ENCODE data around the gene ANKRD29. TPM values are rescaled to one million over a fixed set of nuclear protein-coding genes. Genes with fewer than 3 reads are reported as not detected.

ANKRD29 gene
- total RNA-seq, 1 experiment from 2014 or later = 8.2 TPM

DNA sequence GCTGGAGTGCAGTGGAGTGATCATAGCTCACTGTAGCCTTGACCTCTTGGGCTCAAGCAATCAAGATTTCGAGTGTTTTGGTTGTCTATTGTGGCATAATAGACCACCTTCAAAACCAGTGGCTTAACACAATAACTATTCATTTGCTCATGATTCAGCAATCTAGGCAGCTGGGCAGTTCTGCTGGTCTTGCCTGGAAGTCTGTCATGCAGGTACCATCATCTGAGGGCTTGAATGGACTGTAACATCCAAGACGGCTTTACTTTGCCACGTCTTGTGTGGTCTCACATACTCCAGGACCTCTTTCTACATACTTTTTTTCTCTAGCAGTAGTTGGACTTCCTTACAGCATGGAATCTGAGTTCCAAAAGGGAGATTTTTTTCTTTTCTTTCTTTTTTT is 13.2 kb upstream of the ANKRD29 start:
- no peaks in the 10 kb centered on the region for H3K27me3 Mint-ChIP-seq (ENCODE audit: insufficient read depth, unreplicated experiment)
- H3K9me3 Mint-ChIP-seq (ENCODE audit: unreplicated experiment) = no peaks in the 10 kb centered on the region
- no peaks in the 10 kb centered on the region for H3K9me3 ChIP-seq
- DNase-seq = no peak
- intact Hi-C loops (cut with micrococcal nuclease; ENCODE audit: unreplicated experiment) = no loop called here
- H3K27ac Mint-ChIP-seq (ENCODE audit: unreplicated experiment) = no peak overlapping the region
- H3K36me3 ChIP-seq (ENCODE audit: control insufficient read depth, insufficient read depth, low read length) = no peaks in the 10 kb centered on the region
- H3K4me3 Mint-ChIP-seq (ENCODE audit: unreplicated experiment) = no peak overlapping the region
- H3K4me3 ChIP-seq (ENCODE audit: low read depth, low read length) = no peak overlapping the region
- H3K4me1 ChIP-seq = no peaks in the 10 kb centered on the region
- H3K36me3 Mint-ChIP-seq (ENCODE audit: insufficient read depth, unreplicated experiment) = no peaks in the 10 kb centered on the region
- ChIA-PET CTCF (no interaction called here), POLR2A (no interaction called here)
- no TSS peak for BruUV-seq (replicated peaks)
- TF ChIP-seq, protein P1, sequence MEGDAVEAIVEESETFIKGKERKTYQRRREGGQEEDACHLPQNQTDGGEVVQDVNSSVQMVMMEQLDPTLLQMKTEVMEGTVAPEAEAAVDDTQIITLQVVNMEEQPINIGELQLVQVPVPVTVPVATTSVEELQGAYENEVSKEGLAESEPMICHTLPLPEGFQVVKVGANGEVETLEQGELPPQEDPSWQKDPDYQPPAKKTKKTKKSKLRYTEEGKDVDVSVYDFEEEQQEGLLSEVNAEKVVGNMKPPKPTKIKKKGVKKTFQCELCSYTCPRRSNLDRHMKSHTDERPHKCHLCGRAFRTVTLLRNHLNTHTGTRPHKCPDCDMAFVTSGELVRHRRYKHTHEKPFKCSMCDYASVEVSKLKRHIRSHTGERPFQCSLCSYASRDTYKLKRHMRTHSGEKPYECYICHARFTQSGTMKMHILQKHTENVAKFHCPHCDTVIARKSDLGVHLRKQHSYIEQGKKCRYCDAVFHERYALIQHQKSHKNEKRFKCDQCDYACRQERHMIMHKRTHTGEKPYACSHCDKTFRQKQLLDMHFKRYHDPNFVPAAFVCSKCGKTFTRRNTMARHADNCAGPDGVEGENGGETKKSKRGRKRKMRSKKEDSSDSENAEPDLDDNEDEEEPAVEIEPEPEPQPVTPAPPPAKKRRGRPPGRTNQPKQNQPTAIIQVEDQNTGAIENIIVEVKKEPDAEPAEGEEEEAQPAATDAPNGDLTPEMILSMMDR (IDR thresholded peaks at IDR 0.05; ENCODE audit: insufficient read depth in 1 of 2, low read depth in 1 of 2, low read length in 1 of 2, severe bottlenecking in 1 of 2, unreplicated experiment in 1 of 2) = no peak
- no peaks in the 10 kb centered on the region for H3K4me1 Mint-ChIP-seq (ENCODE audit: low read depth, unreplicated experiment)
- no peaks in the 10 kb centered on the region for H3K27me3 ChIP-seq (replicated peaks; ENCODE audit: control insufficient read depth, insufficient read depth, low read length)

DNA sequence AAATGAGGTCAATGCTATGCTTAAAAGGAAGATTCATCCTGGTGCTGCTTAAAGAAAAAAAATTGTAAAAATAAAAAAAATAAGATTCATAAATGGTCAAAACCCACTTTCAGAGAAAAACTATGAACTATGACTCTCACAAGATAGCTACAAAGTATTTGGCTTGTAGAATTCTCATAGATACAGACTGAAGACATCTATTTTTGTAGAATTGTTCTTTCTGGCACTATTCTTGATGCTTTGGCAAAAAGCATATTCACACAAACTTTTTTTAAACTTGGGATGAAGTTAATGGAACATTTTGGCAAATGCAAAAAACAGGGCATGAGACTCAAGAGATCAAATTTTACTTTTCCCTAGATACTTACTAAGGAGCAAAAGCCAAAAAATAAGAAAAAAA is 12.5 kb upstream of the ANKRD29 start:
- no peak for DNase-seq
- Histone ChIP-seq H3K4me1 (no peaks in the 10 kb centered on the region), H3K27me3 (replicated peaks; ENCODE audit: control insufficient read depth, insufficient read depth, low read length) (no peaks in the 10 kb centered on the region), H3K9me3 (no peaks in the 10 kb centered on the region), H3K4me3 (ENCODE audit: low read depth, low read length) (no peak overlapping the region), H3K36me3 (ENCODE audit: control insufficient read depth, insufficient read depth, low read length) (no peaks in the 10 kb centered on the region)
- Mint-ChIP-seq H3K4me1 (ENCODE audit: low read depth, unreplicated experiment) (no peaks in the 10 kb centered on the region), H3K27ac (ENCODE audit: unreplicated experiment) (no peak overlapping the region), H3K27me3 (ENCODE audit: insufficient read depth, unreplicated experiment) (no peaks in the 10 kb centered on the region), H3K36me3 (ENCODE audit: insufficient read depth, unreplicated experiment) (no peaks in the 10 kb centered on the region), H3K9me3 (ENCODE audit: unreplicated experiment) (no peaks in the 10 kb centered on the region), H3K4me3 (ENCODE audit: unreplicated experiment) (no peak overlapping the region)
- ChIA-PET CTCF (no interaction called here), POLR2A (no interaction called here)
- intact Hi-C loops (cut with micrococcal nuclease; ENCODE audit: unreplicated experiment) = no loop called here
- BruUV-seq (replicated peaks) = no TSS peak
- TF ChIP-seq, protein P1 (IDR thresholded peaks at IDR 0.05; ENCODE audit: insufficient read depth in 1 of 2, low read depth in 1 of 2, low read length in 1 of 2, severe bottlenecking in 1 of 2, unreplicated experiment in 1 of 2) = no peak

DNA sequence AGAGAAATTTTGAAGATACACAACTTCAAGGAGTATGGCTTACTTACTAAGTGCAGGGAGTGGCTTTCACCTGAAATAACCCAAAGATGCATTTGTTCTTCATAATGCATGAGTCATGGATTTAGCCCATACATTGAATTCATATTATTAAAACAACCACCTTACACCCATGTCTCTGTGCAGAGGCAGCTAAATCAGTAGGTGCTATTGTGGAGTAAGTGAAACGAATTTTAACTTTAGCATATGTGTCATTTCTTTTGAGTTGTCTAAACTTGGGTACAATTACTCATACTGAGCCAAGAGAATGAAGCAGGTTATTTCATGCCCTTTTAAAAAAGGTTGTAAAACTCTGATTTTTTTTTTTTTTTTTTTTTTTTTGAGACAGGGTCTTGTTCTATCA is 11.0 kb upstream of the ANKRD29 start:
- H3K4me3 ChIP-seq (ENCODE audit: low read depth, low read length) = no peak overlapping the region
- H3K36me3 Mint-ChIP-seq (ENCODE audit: insufficient read depth, unreplicated experiment) = no peaks in the 10 kb centered on the region
- no peaks in the 10 kb centered on the region for H3K9me3 Mint-ChIP-seq (ENCODE audit: unreplicated experiment)
- no peaks in the 10 kb centered on the region for H3K9me3 ChIP-seq
- ChIA-PET POLR2A (no interaction called here), CTCF (interaction anchor here (0.7 kb wide), 1 partner anchor 35 kb away, joined by 4 read pairs; no protein-coding TSS in a partner anchor)
- BruUV-seq (replicated peaks) = no TSS peak
- no peak for DNase-seq
- H3K4me1 Mint-ChIP-seq (ENCODE audit: low read depth, unreplicated experiment) = no peaks in the 10 kb centered on the region
- no peaks in the 10 kb centered on the region for H3K36me3 ChIP-seq (ENCODE audit: control insufficient read depth, insufficient read depth, low read length)
- no peak overlapping the region for H3K27ac Mint-ChIP-seq (ENCODE audit: unreplicated experiment)
- TF ChIP-seq, protein P1 (IDR thresholded peaks at IDR 0.05; ENCODE audit: insufficient read depth in 1 of 2, low read depth in 1 of 2, low read length in 1 of 2, severe bottlenecking in 1 of 2, unreplicated experiment in 1 of 2) = no peak
- no peaks in the 10 kb centered on the region for H3K27me3 Mint-ChIP-seq (ENCODE audit: insufficient read depth, unreplicated experiment)
- H3K4me3 Mint-ChIP-seq (ENCODE audit: unreplicated experiment) = no peak overlapping the region
- H3K27me3 ChIP-seq (replicated peaks; ENCODE audit: control insufficient read depth, insufficient read depth, low read length) = no peaks in the 10 kb centered on the region
- no peaks in the 10 kb centered on the region for H3K4me1 ChIP-seq
- intact Hi-C loops (cut with micrococcal nuclease; ENCODE audit: unreplicated experiment) = no loop called here

All from Caco-2 (cell line).